Measurements from ENCODE around the gene MCTP1.

DNA sequence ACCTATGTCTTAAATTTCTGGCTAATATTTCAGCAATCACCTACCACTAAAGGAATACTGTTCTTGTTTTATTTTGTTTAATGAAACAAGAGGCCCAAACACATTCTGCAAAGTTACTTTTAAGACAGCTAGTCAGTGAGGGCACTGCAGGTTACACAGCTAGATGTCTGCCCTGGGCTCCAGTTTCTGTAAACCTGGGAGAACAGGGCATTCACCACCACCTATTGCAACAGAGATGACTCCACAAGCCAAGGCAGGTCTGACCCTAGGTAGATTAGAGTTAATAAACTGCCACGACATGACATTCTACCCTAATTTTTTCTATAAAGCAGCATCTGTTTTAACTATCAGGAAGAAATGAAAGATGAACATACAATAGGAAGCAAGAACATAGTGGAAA is 575.6 kb downstream of the MCTP1 start:
- TF ChIP-seq, protein P1, sequence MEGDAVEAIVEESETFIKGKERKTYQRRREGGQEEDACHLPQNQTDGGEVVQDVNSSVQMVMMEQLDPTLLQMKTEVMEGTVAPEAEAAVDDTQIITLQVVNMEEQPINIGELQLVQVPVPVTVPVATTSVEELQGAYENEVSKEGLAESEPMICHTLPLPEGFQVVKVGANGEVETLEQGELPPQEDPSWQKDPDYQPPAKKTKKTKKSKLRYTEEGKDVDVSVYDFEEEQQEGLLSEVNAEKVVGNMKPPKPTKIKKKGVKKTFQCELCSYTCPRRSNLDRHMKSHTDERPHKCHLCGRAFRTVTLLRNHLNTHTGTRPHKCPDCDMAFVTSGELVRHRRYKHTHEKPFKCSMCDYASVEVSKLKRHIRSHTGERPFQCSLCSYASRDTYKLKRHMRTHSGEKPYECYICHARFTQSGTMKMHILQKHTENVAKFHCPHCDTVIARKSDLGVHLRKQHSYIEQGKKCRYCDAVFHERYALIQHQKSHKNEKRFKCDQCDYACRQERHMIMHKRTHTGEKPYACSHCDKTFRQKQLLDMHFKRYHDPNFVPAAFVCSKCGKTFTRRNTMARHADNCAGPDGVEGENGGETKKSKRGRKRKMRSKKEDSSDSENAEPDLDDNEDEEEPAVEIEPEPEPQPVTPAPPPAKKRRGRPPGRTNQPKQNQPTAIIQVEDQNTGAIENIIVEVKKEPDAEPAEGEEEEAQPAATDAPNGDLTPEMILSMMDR (IDR thresholded peaks at IDR 0.05; ENCODE audit: low read depth, low read length, poor library complexity, severe bottlenecking): no peak
- no peak for TF ChIP-seq EZH2phosphoT487 (IDR thresholded peaks at IDR 0.05; ENCODE audit: borderline replicate concordance, low read length)
